Measurements from ENCODE around the gene ANKRD42.

Gene ANKRD42

DNA sequence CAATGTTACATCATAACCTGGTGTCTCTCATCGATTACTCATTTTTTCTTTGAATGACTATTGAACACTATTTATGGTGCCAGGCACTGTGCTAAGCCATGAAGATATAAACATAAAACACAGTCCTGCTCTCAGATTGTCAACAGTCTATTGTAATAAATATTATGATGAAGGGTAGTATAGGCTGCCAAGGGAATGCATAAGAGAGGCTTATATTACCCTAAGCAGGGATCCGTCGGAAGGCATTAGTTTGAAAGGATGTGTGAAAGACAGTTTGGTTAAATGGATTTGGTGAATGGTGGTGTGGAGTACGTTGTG, 99.9 kb downstream of the ANKRD42 start:
- FAIRE-seq = no peak

DNA sequence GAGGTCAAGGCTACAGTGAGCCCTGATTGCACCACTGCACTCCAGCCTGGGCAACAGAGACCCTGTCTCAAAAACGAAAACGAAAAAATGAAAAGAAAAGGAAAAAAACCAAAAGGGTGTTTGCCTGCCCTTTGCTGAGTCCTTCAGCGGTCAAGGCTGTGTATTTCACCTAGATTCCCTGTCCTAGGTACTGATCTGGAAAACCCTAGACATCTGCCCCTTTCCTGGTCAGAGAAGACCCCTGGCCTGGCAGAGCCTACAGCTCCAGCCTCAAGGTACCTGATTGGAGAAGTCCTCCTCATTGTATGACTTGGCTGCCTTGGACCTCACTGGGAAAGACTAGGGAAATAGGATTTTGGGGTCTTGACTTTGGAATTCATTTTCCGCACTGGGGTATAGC, 100.7 kb downstream of the ANKRD42 start:
- no peak for FAIRE-seq

All from islet of Langerhans (tissue), 1 donor.